ENCODE data around the gene HOXC9. TPM values are rescaled to one million over a fixed set of nuclear protein-coding genes. Genes with fewer than 3 reads are reported as not detected.

Gene HOXC9
- total RNA-seq, 2 donors from 2014 or later, result not detected

DNA sequence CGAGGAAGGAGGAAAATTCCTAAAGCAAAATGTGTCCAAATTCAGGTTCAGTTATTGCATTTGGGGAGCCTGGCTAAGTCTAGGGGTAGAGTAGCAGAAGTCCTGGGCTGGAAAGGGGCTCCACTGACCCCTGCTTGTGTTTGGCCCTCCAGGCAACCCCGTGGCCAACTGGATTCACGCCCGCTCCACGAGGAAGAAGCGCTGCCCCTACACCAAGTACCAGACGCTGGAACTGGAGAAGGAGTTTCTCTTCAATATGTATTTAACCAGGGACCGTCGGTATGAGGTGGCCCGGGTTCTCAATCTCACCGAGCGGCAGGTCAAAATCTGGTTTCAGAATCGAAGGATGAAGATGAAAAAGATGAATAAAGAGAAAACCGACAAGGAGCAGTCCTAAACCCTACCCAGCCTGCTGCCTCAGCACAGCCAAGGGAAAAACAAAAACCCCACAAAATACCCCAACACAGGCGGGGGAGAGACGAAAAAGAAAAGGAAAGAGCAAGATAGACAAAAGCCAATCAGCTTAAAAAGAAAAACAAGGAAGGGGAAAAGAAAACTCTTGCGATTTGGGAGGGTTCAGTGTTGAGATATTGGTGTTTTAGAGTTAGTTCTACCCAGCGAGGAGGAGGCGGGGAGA, 2.4 kb downstream of the HOXC9 start:
- WGBS, 2 donors, result 16 to 19% methylated on average over 19 of the region's 19 CpGs
- Histone ChIP-seq H3K27ac (no peak overlapping the region), H3K36me3 (replicated peaks in 1 of 2; ENCODE audit: insufficient read depth in 1 of 2, low read depth in 2 of 2) (no peaks in the 10 kb centered on the region), H3K4me3 (no peak overlapping the region), H3K9me3 (no peaks in the 10 kb centered on the region), H3K27me3 (peaks cover 6 to 77% of the 10 kb centered on the region in 2 donors), H3K4me1 (peaks cover 27% of the 10 kb centered on the region)
- no peak for ATAC-seq
- intact Hi-C loops (cut with DNase I), result loop anchor here (5.0 kb wide), 1 partner anchor 200 kb away; no protein-coding TSS in a partner anchor
- TF ChIP-seq, protein P1, sequence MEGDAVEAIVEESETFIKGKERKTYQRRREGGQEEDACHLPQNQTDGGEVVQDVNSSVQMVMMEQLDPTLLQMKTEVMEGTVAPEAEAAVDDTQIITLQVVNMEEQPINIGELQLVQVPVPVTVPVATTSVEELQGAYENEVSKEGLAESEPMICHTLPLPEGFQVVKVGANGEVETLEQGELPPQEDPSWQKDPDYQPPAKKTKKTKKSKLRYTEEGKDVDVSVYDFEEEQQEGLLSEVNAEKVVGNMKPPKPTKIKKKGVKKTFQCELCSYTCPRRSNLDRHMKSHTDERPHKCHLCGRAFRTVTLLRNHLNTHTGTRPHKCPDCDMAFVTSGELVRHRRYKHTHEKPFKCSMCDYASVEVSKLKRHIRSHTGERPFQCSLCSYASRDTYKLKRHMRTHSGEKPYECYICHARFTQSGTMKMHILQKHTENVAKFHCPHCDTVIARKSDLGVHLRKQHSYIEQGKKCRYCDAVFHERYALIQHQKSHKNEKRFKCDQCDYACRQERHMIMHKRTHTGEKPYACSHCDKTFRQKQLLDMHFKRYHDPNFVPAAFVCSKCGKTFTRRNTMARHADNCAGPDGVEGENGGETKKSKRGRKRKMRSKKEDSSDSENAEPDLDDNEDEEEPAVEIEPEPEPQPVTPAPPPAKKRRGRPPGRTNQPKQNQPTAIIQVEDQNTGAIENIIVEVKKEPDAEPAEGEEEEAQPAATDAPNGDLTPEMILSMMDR (IDR thresholded peaks at IDR 0.05), result no peak
- no peak for TF ChIP-seq POLR2A (IDR thresholded peaks at IDR 0.05)
- no peak for DNase-seq

DNA sequence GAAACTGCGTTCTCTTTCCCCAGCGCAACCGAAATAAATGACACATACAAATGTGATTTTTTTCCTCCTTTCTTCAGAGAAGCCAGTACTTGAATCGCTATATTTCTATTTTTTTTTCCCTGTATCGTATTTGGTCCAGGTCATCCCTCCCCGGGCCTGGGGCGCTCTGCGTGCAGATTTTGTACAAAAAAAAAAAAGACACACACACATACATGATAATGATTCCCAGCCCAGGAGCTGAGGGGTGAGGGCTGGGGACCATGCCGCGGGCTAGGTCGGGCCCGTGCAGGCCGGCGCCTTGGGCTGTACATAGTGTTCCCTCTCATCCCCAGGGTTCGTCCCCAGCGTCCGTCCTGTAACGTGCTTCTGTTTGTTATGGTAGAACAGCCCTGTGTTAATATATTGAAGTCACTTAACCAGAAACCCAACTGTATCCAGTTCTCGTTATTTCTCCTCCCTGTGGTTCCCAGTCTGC, 3.0 kb downstream of the HOXC9 start:
- Histone ChIP-seq H3K9me3 (no peaks in the 10 kb centered on the region), H3K4me3 (no peak overlapping the region), H3K4me1 (peaks cover 22% of the 10 kb centered on the region), H3K27me3 (peaks cover 6 to 74% of the 10 kb centered on the region in 2 donors), H3K27ac (no peak overlapping the region), H3K36me3 (replicated peaks in 1 of 2; ENCODE audit: insufficient read depth in 1 of 2, low read depth in 2 of 2) (no peaks in the 10 kb centered on the region)
- no peak for TF ChIP-seq POLR2A (IDR thresholded peaks at IDR 0.05)
- TF ChIP-seq, protein P1 (IDR thresholded peaks at IDR 0.05), result no peak
- no peak for DNase-seq
- WGBS, 2 donors, result 23 to 31% methylated on average over 19 of the region's 19 CpGs
- no peak for ATAC-seq
- intact Hi-C loops (cut with DNase I), result loop anchor here (5.0 kb wide), 1 partner anchor 199 kb away; no protein-coding TSS in a partner anchor

DNA sequence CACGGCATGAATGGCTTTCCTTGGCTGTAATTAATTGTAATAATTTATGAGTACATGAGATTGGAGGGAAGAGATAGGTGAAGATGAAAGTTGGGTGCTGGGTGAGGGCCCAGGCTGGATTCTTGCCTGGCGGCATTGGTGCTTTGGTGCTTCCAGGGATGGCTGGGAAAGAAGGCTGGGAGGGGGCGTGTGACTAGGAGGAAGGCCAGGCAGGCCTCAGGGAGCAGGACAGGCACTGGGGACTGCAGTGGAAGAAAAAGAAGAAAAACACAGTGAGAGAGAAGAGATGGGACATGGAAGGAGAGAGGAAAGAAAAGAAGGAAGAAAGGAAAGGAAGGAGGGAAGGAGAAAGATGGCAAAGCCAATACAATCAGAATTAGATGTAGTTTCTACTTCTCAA, 3.7 kb downstream of the HOXC9 start:
- ATAC-seq (no peak), DNase-seq (no peak)
- Histone ChIP-seq H3K27ac (no peak overlapping the region), H3K4me3 (no peak overlapping the region), H3K36me3 (replicated peaks in 1 of 2; ENCODE audit: insufficient read depth in 1 of 2, low read depth in 2 of 2) (no peaks in the 10 kb centered on the region), H3K27me3 (peaks cover 6 to 74% of the 10 kb centered on the region in 2 donors), H3K9me3 (no peaks in the 10 kb centered on the region), H3K4me1 (peaks cover 22% of the 10 kb centered on the region)
- TF ChIP-seq, protein P1 (IDR thresholded peaks at IDR 0.05), result no peak
- TF ChIP-seq POLR2A (IDR thresholded peaks at IDR 0.05), result no peak
- intact Hi-C loops (cut with DNase I), result loop anchor here (5.0 kb wide), 1 partner anchor 199 kb away; no protein-coding TSS in a partner anchor
- WGBS, 2 donors, result 26 to 36% methylated on average over 3 of the region's 3 CpGs

DNA sequence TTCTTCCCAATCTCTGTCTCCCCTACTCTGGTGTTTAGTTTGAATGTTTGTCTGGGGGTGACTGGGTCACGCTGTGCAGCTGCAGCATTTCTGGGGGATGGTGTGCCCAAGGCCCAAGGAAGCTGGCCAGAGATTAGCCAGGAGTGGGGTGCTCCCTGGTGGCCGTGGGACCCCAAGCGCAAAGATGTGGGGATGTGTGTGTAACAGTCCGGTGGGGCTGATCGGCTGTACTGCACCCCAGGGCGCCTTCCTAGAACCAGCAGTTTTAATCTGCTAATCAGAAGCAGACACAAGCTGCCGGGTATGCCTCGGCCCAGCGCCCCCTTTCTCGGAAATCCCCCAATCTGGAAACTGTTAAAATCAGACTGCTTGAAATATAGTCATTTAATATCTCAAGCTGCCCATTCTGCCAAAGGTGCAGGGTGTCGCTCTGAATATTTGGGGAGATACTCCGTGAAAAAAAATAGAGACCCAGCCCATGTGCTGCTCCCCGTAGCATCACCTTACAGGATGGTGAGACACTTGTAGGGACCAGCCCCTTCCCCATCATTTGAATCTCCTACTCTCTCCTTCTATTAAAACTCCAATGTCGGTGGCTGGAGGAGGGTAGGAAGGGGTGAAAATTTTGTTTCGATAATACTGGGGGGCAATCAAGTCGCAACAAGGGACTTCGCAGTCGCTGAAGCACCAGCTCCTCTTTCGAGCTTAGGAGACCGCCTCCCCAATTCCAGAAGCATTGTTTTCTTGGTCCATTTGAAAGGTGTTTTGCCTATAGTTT, 4.3 kb downstream of the HOXC9 start:
- Histone ChIP-seq H3K4me3 (no peak overlapping the region), H3K27ac (no peak overlapping the region), H3K9me3 (no peaks in the 10 kb centered on the region), H3K27me3 (peaks cover 6 to 70% of the 10 kb centered on the region in 2 donors), H3K36me3 (replicated peaks in 1 of 2; ENCODE audit: insufficient read depth in 1 of 2, low read depth in 2 of 2) (no peaks in the 10 kb centered on the region), H3K4me1 (peaks cover 26% of the 10 kb centered on the region)
- intact Hi-C loops (cut with DNase I), result loop anchor here (5.0 kb wide), 1 partner anchor 198 kb away; no protein-coding TSS in a partner anchor
- 14 to 18% methylated on average over 20 of the region's 20 CpGs for WGBS, 2 donors
- no peak for TF ChIP-seq POLR2A (IDR thresholded peaks at IDR 0.05)
- TF ChIP-seq, protein P1 (IDR thresholded peaks at IDR 0.05), result no peak
- no peak for DNase-seq
- ATAC-seq, result no peak
